Measurements from ENCODE around the gene PLEKHA7.

GRCh38 chr11:16876837-16877236 is 137.4 kb downstream of the PLEKHA7 start:
- TF ChIP-seq ZFP30 (CRISPR knock-in tag; IDR thresholded peaks at IDR 0.05) (no peak), ARNTL (CRISPR knock-in tag; IDR thresholded peaks at IDR 0.05; ENCODE audit: borderline replicate concordance, low read depth) (no peak), CREB5 (CRISPR knock-in tag; IDR thresholded peaks at IDR 0.05; ENCODE audit: low read depth) (no peak), ZNF565 (CRISPR knock-in tag; conservative IDR thresholded peaks at IDR 0.05; ENCODE audit: low read depth) (no peak)

Measured in SK-N-SH treated with all-trans-retinoic acid at 6 μM for 48 hours (cell line).